Pancreas (tissue), 10 donors: ENCODE results near the gene C11orf86. TPM values are rescaled to one million over a fixed set of nuclear protein-coding genes. Genes with fewer than 3 reads are reported as not detected.

Experiments
- ATAC-seq, 4 donors: fragments of 200-7000 bp; cut with Tn5 transposase; one replicate each; pipeline versions ENCODE4 v1.8.0 to v1.9.1; 2020; ENCODE audit warnings: mild to moderate bottlenecking in 4 of 4, moderate library complexity in 4 of 4
- DNase-seq, 6 donors: peaks; one replicate each; pipeline ENCODE4 v3.0.0-alpha.2; 2020
- FAIRE-seq: peaks from 2 replicates; lab custom pipeline; 2012; peaks lifted over from hg19 to GRCh38; lab: Jason Lieb, UNC
- H3K27ac ChIP-seq, 4 donors: fragments of 200-600 bp; sonication (generic); 1 replicate in 3 of 4; 2 replicates in 1 of 4; pipeline versions ENCODE4 v1.5.0 to v1.8.0; 2020
- H3K27me3 ChIP-seq, 4 donors: fragments of 200-600 bp; one replicate each; pipeline ENCODE4 v1.8.0; 2021
- H3K36me3 ChIP-seq, 3 donors: fragments of 200-600 bp; sonication (generic) in 1 of 3; one replicate each; pipeline versions ENCODE4 v1.5.0 to v1.8.0; 2020 to 2021
- H3K4me1 ChIP-seq, 3 donors: fragments of 200-600 bp; one replicate each; pipeline ENCODE4 v1.8.0; 2021
- H3K4me3 ChIP-seq, 4 donors: fragments of 200-600 bp; sonication (generic) in 2 of 4; one replicate each; pipeline versions ENCODE4 v1.5.0 to v1.8.0; 2020 to 2021
- H3K9me3 ChIP-seq, 4 donors: fragments of 200-600 bp; one replicate each; pipeline ENCODE4 v1.8.0; 2021
- WGBS, 2 donors: extraction: QIAGEN DNeasy Blood & Tissue Kit; methylation state at CpG; one replicate each; pipeline ENCODE4 v1.1.7; 2013; 5-methylcytosine and 5-hydroxymethylcytosine counted together
- intact Hi-C, 3 donors: fragments of 100-400 bp; cut with DNase I; formaldehyde crosslinking; loops; one replicate each; pipeline versions ENCODE4 v1.11.1 to v1.14.2; 2022
- polyA plus RNA-seq, 2 donors: library from polyadenylated mRNA; stranded (reverse); fragments of 200-250 nt; gene quantifications; one replicate each; pipeline ENCODE4 v1.2.3, GENCODE V29; 2013
- total RNA-seq, 6 donors: library from RNA; stranded (reverse); fragmentation: NEBNext Ultra II Directional in 4 of 6; extraction: Animal tissue kit (Norgen Biotek cat#: 25700) in 4 of 6; gene quantifications; one replicate each; pipeline versions ENCODE4 v1.2.1 to v1.2.4, GENCODE V29; 2021 to 2023
- TF ChIP-seq, protein P1 (sequence below), 4 donors: fragments of 200-600 bp; sonication (generic) in 3 of 4; IDR thresholded peaks; one replicate each; pipeline versions ENCODE4 v1.5.0 to v1.8.0; 2021; ENCODE audit warnings: antibody characterized with exemption in 4 of 4
- donor health status: healthy with polysubstance abuse.
- donor health status: DM: no; HTN: no; CAD: no; lungs with moderate emphysema.
- donor health status: DM: no; HTN: no; CAD: no.
- donor health status: control.
- donor health status: control.
- donor health status: Bipolar disorder and iron deficiency.
- donor health status: DM: yes; HTN: yes; CAD: no.
- donor health status: DM: no; HTN: no; CAD: no.
- donor health status: DM: no; HTN: no; CAD: no.
- donor health status: DM: yes; HTN: yes; CAD: no.

Gene C11orf86, protein sequence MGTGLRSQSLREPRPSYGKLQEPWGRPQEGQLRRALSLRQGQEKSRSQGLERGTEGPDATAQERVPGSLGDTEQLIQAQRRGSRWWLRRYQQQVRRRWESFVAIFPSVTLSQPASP
- total RNA-seq (under 1 TPM in 1 of 6 donors, not detected in 5; 0.38 TPM), polyA plus RNA-seq (under 1 TPM in 1 of 2 donors, not detected in 1; 0.07 TPM)

DNA sequence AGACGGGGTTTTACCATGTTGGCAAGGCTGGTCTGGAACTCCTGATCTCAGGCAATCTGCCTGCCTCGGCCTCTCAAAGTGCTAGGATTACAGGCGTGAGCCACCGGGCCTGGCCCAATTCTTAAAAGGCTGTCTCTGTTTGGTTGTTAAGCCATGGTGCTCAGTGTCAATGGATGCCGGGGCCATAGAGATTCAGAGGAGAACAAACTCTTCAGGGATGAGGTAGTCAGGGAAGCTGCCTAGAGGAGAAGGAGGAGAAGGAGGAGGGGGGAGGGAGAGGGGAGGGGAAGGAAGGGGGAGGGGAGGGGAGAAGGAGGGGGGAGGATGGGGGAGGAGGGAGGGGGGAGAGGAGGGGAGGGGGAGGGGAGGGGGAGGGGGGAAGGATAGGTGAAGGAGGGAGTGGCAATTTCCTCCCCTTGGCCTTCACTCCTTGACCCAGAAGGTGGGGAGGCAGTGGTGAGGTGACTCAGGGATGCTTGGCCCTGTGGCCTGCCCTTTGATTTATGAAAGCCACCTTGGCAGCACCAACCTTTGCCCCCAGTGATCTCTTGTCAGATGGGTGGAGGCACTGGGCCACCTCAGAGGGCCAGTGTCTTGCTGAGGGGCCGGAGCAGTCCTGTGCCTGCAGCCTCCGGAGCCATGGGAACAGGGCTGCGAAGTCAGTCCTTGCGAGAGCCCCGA lies at the start of gene C11orf86:
Gene C11orf86, plus strand, starts transcription at position 581 of the 681 bp plus-strand sequence. Its CDS starts 59 bp downstream, at position 640.
- DNase-seq: no peak
- no peak within 1 kb of the TSS for H3K27ac ChIP-seq
- no peaks in the 10 kb centered on the region for H3K9me3 ChIP-seq
- H3K4me1 ChIP-seq: no peaks in the 10 kb centered on the region
- 79 to 80% methylated on average over 10 of the region's 10 CpGs for WGBS, 2 donors
- no peak for FAIRE-seq
- no peak within 1 kb of the TSS for H3K4me3 ChIP-seq
- no peaks in the 10 kb centered on the region for H3K36me3 ChIP-seq
- peak in 1 of 4 donors; percentile 28 for ATAC-seq
- TF ChIP-seq, protein P1, sequence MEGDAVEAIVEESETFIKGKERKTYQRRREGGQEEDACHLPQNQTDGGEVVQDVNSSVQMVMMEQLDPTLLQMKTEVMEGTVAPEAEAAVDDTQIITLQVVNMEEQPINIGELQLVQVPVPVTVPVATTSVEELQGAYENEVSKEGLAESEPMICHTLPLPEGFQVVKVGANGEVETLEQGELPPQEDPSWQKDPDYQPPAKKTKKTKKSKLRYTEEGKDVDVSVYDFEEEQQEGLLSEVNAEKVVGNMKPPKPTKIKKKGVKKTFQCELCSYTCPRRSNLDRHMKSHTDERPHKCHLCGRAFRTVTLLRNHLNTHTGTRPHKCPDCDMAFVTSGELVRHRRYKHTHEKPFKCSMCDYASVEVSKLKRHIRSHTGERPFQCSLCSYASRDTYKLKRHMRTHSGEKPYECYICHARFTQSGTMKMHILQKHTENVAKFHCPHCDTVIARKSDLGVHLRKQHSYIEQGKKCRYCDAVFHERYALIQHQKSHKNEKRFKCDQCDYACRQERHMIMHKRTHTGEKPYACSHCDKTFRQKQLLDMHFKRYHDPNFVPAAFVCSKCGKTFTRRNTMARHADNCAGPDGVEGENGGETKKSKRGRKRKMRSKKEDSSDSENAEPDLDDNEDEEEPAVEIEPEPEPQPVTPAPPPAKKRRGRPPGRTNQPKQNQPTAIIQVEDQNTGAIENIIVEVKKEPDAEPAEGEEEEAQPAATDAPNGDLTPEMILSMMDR (IDR thresholded peaks at IDR 0.05): no peak
- H3K27me3 ChIP-seq: no peaks in the 10 kb centered on the region
- intact Hi-C loops: no loop called here

DNA sequence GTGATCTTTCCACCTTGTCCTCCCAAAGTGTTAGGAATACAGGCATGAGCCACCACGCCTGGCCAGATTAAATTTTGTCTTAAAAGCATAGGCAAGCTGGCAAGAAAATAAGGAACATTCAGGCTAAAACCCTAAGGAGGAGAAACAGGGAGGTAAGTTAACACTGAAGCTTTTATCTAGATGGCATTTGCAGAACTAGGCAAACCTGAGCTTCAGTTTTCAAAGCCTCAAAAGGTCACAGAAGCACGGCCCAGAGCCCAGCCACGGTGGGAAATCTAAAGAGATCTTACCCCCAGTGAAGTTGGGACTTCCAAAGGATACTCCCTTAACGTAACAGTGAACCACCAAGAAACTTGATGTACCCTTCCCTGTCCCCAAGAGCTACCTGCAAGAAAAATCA lies 45.4 kb upstream of the C11orf86 start:
- H3K9me3 ChIP-seq: no peaks in the 10 kb centered on the region
- H3K36me3 ChIP-seq: no peaks in the 10 kb centered on the region
- FAIRE-seq (no peak), DNase-seq (no peak), ATAC-seq (no peak)
- H3K27me3 ChIP-seq: no peaks in the 10 kb centered on the region
- TF ChIP-seq, protein P1 (IDR thresholded peaks at IDR 0.05): no peak
- H3K4me1 ChIP-seq: no peaks in the 10 kb centered on the region
- intact Hi-C loops: no loop called here
- no peak overlapping the region for H3K4me3 ChIP-seq
- no peak overlapping the region for H3K27ac ChIP-seq
- WGBS, 2 donors: 39 to 41% methylated on average over 4 of the region's 4 CpGs

DNA sequence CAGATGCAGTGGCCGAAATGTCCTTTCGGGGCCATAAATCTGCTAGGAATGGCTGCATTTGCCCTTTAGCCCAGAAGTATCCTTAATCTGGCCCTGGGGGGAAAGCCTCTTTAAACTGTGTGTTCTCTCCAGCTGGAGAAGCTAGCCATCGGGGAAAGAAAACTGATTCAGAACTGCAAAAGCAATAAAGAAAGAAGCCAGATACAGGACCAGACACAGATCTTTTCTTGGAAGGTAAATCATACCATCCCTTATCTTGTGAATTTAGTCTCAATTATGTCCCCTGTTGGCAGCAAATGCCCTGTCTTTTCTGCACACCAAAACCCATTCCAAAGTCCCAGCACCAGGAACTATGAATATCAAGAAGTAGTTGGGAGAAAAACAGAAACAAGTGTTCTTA lies 42.6 kb upstream of the C11orf86 start:
- H3K4me3 ChIP-seq: no peak overlapping the region
- intact Hi-C loops: no loop called here
- ATAC-seq: no peak
- no peak for DNase-seq
- H3K4me1 ChIP-seq: no peaks in the 10 kb centered on the region
- WGBS, 2 donors: 91 to 94% methylated on average over 3 of the region's 3 CpGs
- FAIRE-seq: no peak
- no peaks in the 10 kb centered on the region for H3K27me3 ChIP-seq
- TF ChIP-seq, protein P1 (IDR thresholded peaks at IDR 0.05): no peak
- H3K27ac ChIP-seq: no peak overlapping the region
- H3K9me3 ChIP-seq: no peaks in the 10 kb centered on the region
- H3K36me3 ChIP-seq: no peaks in the 10 kb centered on the region

DNA sequence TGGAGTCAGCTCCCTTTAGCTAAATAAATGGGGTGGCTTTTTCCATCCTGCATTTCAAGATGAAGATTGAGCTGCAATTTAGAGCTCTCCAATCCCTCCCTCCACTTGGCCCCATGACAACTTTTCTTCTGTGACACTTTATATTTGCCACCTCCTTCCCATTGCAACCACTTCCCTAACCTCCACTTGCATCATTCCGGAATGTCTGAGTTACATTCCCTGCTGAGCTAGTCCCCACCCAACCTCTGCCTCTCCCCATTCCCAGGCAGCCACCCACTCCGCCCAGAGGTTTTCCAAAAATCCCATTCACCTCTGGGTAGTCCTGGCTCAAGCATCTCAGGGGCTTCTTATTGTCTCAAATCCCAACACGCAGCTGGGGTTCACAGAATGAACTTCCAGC lies 41.6 kb upstream of the C11orf86 start:
- H3K9me3 ChIP-seq: no peaks in the 10 kb centered on the region
- no peak overlapping the region for H3K27ac ChIP-seq
- TF ChIP-seq, protein P1 (IDR thresholded peaks at IDR 0.05): no peak
- no peaks in the 10 kb centered on the region for H3K36me3 ChIP-seq
- no peak overlapping the region for H3K4me3 ChIP-seq
- 96 to 97% methylated on average over 3 of the region's 3 CpGs for WGBS, 2 donors
- FAIRE-seq (no peak), ATAC-seq (no peak), DNase-seq (no peak)
- no peaks in the 10 kb centered on the region for H3K27me3 ChIP-seq
- H3K4me1 ChIP-seq: no peaks in the 10 kb centered on the region
- intact Hi-C loops: no loop called here
